Measurements from ENCODE around the gene NUBPL.
"Not testable (repeated sequence)": the region's sequence is repeated elsewhere in the genome, so short reads cannot be mapped to it uniquely, and the experiment has no call there.

NUBPL gene

DNA sequence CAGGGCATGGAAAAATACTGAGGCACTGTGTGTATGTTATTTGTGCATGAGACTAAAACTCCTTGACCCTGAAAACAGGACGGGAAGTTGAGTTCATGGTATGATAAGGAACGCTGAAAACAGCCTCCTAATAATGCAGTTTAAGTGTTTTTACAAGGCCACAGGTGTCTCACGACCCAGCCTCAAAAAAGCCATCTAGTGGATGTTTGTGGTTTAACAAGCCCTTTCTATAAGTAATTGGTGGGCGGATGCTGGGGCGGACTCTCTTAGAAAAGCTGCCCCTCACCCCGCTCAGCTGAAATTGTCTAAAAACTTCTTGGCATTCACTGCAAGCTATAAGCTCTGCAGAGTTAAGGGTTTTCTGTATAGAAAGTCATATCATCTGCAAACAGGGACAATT is 184.5 kb downstream of the NUBPL start:
- DNase-seq (ENCODE audit: low spot score): no peak

- no peak for DNase-seq (ENCODE audit: low spot score)
These were observed 185.1 kb downstream of the NUBPL start for GRCh38 chr14:31746326-31746725.

DNA sequence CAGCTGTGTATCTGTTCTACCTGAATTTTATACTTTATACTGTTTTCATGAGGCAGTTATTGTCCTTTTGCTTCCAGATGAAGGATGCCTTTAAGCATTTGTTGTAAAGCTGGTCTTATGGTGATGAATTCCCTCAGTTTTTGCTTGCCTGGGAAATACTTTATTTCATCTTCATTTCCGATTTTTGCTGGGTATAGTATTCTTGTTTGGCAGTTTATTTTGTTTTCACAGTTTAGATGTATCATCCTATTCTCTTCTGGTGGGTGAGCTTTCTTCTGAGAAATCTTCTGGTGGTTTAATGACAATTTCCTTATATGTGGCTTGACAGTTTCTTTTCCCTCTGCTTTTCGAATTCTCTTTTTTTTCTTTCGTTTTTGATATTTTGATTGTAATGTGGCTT is 188.1 kb downstream of the NUBPL start:
- DNase-seq (ENCODE audit: low spot score): no peak

GRCh38 chr14:31751047-31751446 is 189.8 kb downstream of the NUBPL start:
- not testable (repeated sequence) for DNase-seq (ENCODE audit: low spot score)

DNA sequence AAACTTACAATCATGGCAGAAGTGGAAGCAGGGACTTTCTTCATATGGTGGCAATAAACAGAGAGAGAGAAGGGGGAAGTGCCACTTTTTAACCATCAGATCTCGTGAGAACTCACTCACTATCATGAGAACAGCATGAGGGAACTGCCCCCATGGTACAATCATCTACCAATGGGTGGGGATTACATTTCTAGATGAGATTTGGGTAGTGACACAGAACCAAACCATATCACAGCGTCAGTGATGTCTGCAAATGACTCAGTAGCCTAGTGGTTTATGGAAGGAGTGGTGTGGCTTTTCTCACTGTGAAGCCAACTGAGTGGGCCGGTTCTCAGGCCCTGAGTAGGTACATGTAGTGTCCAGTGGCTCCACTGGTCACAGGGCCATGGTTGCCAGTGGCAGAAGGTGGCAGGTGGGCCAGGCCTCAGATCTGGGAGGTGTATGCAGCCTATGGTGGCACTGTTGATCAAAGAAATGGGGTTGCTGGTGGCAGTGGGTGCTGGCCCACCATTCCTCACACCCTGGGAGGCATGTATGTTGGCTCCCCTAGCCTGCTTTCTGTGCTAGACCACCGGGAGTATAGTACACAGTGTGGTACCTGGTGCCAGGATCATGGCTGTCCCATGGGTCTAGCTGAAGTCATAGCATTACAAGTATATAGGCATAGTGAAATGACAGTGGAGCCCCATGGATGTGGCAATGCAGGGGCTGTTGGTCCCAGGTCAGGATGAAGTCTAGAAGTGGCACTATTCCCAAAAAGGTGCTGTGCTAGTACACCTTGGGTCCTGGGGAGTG is 191.9 kb downstream of the NUBPL start:
- no peak for DNase-seq (ENCODE audit: low spot score)

DNA sequence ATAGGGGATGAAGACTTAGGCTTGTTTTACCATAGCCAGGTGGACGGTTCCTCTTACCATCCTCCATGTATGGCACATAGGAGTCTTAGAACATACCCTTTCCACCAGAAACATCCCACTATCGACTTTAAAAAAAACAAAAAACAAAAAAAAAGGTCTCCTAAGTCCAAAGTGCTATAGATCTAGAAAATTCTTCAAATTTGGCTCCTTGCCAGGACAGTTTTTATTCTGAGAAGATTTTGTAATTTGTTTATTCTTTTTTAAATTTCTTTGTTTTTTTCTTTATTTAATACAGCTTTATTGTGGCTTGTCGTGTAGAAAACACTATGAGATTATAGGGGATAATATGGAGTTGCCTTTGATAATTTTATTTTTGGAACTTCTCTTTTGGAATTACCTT is 197.7 kb downstream of the NUBPL start:
- no peak for DNase-seq (ENCODE audit: low spot score)

GRCh38 chr14:31760277-31760676 is 199.1 kb downstream of the NUBPL start:
- no peak for DNase-seq (ENCODE audit: low spot score)

- DNase-seq (ENCODE audit: low spot score): no peak
These were observed 200.1 kb downstream of the NUBPL start for GRCh38 chr14:31761325-31761724.

- no peak for DNase-seq (ENCODE audit: low spot score)
These were observed 201.8 kb downstream of the NUBPL start for GRCh38 chr14:31763041-31763440.

- DNase-seq (ENCODE audit: low spot score): no peak
These were observed 205.2 kb downstream of the NUBPL start for GRCh38 chr14:31766315-31766892.

DNA sequence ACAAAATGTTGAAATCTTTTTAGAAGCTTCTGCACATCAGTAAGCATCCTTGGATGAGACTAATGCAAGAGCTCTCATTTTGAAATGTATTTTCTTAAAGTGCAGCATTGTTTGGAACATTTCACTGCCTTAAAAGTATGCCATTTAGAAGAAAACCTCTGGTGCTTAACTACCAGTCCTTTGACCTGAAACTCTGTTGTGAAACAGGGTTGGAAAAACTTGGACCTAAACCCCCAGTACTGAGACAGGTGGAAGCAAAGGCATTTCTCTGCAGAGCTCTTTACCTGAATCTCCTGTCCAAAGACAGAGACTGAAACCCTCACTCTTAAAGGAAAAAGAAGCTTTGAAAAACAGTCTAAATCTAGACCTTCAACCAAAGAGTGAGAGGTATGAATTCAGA is 207.2 kb downstream of the NUBPL start:
- no peak for DNase-seq (ENCODE audit: low spot score)

DNA sequence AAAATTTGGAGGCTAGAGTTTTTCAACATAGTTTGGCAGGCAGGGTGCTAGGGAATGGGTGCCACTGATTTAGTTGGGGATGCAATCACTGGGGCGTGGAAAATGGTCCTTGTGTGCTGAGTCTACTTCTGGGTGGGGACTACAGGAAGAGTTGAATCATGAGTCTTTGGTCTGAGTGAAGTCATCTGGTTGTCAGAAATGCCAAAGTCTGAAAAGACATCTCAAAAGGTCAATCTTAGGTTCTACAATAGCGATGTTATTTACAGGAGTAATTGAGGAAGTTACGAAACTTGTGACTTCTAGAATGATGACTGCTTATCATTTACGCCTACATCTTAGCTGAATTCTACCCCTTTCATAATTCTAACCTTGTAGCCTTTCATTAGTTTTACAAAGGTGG is 209.1 kb downstream of the NUBPL start:
- DNase-seq (ENCODE audit: low spot score): no peak

- DNase-seq (ENCODE audit: low spot score): no peak
These were observed 213.4 kb downstream of the NUBPL start for GRCh38 chr14:31774567-31774966.

DNA sequence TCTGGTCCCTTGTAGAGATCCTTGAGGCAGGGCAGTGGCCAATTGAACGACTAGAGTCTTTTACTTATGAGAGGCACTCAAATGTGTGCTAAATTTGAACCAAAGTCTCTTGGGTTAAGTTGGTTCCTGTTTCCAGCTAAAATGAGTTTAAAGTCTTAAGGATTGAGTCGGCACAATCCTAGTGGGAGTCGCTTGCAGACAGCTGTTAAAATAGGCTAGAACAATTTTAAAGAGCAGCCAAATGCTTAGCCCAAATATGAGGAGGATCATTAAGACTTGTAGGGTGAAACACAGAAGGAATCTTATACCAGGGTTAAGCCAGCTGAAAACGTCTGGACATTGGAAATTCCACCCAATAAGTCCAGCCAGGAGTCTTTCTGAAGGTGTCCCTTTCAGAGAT is 216.1 kb downstream of the NUBPL start:
- DNase-seq (ENCODE audit: low spot score): no peak

GRCh38 chr14:31781578-31781977 is 220.4 kb downstream of the NUBPL start:
- DNase-seq (ENCODE audit: low spot score): no peak

- DNase-seq (ENCODE audit: low spot score): no peak
These were observed 224.4 kb downstream of the NUBPL start for GRCh38 chr14:31785574-31785973.

GRCh38 chr14:31787377-31787776 is 226.2 kb downstream of the NUBPL start:
- no peak for DNase-seq (ENCODE audit: low spot score)

- no peak for DNase-seq (ENCODE audit: low spot score)
These were observed 227.1 kb downstream of the NUBPL start for GRCh38 chr14:31788340-31788739.

DNA sequence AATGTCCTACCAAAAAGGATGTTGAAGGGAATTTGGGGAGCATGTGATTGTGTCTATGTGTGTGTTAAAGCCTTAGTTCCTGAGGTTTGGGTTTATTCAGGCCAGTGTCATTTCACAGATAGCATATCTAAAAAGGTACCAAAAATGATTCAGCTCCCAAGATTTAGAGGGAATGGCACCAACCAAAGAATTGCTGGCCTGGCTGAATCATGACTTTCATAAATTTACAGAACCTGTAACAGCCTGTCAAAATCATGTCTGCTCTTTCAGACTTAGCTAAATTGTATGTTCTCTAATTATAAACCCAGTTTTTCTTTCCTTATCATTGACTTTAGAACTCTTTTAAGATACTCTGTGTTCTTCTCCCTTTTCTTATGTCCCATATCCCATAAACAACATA is 231.5 kb downstream of the NUBPL start:
- no peak for DNase-seq (ENCODE audit: low spot score)

- not testable (repeated sequence) for DNase-seq (ENCODE audit: low spot score)
These were observed 236.7 kb downstream of the NUBPL start for GRCh38 chr14:31797946-31798345.

- DNase-seq (ENCODE audit: low spot score): no peak
These were observed 241.6 kb downstream of the NUBPL start for GRCh38 chr14:31802838-31803237.

DNA sequence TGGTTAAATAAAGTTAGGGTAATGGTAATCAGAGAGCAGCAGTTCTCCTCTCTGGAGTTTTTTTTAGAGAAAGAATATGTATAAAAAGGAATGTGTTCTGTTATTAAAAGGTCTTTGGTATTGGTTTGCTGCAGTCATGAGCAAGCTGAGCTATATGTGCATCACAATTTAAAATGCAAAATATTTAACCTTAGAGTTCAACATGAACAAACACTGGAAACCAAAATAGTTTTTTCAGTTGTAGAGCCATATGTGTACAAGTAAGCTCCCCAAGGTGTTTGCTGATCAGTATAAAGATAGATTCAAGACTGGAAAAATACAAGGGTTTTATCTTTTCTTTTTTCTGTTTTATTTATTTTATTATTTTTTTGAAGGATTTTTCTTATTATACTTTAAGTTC is 245.0 kb downstream of the NUBPL start:
- DNase-seq (ENCODE audit: low spot score): no peak

DNA sequence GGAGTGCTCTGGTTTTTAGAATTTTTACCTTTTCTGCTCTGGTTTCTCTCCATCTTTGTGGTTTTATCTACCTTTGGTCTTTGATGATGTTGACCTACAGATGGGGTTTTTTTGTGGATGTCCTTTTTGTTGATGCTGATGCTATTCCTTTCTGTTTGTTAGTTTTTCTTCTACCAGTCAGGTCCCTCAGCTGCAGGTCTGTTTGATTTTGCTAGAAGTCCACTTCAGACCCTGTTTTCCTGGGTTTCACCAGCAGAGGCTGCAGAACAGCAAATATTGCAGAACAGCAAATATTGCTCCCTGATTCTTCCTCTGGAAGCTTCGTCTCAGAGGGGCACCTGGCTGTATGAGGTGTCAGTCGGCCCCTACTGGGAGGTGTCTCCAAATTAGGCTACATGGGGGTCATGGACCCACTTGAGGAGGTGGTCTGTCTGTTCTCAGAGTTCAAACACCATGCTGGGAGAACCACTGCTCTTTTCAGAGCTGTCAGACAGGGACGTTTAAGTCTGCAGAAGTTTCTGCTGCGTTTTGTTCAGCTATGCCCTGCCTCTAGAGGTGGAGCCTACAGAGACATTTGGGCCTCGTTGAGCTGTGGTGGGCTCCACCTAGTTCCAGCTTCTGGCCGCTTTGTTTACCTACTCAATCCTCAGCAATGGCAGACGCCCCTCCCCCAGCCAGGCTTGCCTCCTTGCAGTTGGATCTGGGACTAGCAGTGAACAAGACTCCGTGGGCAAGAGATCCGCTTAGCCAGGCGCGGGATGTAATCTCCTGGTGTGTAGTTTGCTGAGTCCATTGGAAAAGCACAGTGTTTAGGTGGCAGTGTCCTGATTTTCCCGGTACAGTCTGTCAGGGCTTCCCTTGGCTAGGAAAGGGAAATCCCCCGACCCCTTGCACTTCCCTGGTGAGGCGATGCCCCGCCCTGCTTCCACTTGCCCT is 250.8 kb downstream of the NUBPL start:
- DNase-seq (ENCODE audit: low spot score): not testable (repeated sequence)
